ENCODE measurements around the gene MICB.
"Not testable (repeated sequence)": the region's sequence is repeated elsewhere in the genome, so short reads cannot be mapped to it uniquely, and the experiment has no call there.

The MICB gene

GRCh38 chr6:31543639-31544038 lies 45.7 kb downstream of the MICB start:
- DNase-seq, result no peak

GRCh38 chr6:31544676-31545075 lies 46.7 kb downstream of the MICB start:
- DNase-seq, result no peak

GRCh38 chr6:31545291-31545690 lies 47.3 kb downstream of the MICB start:
- no peak for DNase-seq

- DNase-seq, result peak; percentile 83
These were observed 48.5 kb downstream of the MICB start, which contains the start of gene ATP6V1G2 for GRCh38 chr6:31546339-31546957. Gene ATP6V1G2, minus strand, starts transcription at chr6:31546608. Its CDS starts 49 bp downstream, at chr6:31546559.

- DNase-seq, result peak; percentile 96
These were observed 49.2 kb downstream of the MICB start, which contains the start of gene NFKBIL1 for GRCh38 chr6:31546958-31547726. Gene NFKBIL1, plus strand, starts transcription at chr6:31547608. Its CDS starts 87 bp downstream, at chr6:31547695.

GRCh38 chr6:31547727-31548543 lies 50.0 kb downstream of the MICB start:
- no peak for DNase-seq

GRCh38 chr6:31548544-31548873 lies 50.6 kb downstream of the MICB start:
- DNase-seq, result no peak

- not testable (repeated sequence) for DNase-seq
These were observed 53.4 kb downstream of the MICB start for GRCh38 chr6:31551371-31551770.

GRCh38 chr6:31556307-31556706 lies 58.4 kb downstream of the MICB start:
- DNase-seq, result no peak

- DNase-seq, result no peak
These were observed 59.7 kb downstream of the MICB start for GRCh38 chr6:31557443-31558317.

GRCh38 chr6:31558318-31558625 lies 60.3 kb downstream of the MICB start:
- DNase-seq, result no peak

- no peak for DNase-seq
These were observed 60.9 kb downstream of the MICB start for GRCh38 chr6:31558631-31559500.

GRCh38 chr6:31559606-31559957 lies 61.6 kb downstream of the MICB start:
- no peak for DNase-seq

GRCh38 chr6:31559958-31560696 lies 62.2 kb downstream of the MICB start:
- no peak for DNase-seq

- DNase-seq, result no peak
These were observed 62.7 kb downstream of the MICB start for GRCh38 chr6:31560697-31561058.
